Keratinocyte (primary cell): Measurements from ENCODE around the gene KLF7. TPM values are rescaled to one million over a fixed set of nuclear protein-coding genes. Genes with fewer than 3 reads are reported as not detected.

Source experiments
- DNase-seq: peaks from one replicate; pipeline ENCODE4 v3.0.0-alpha.2; 2011; ENCODE audit warnings: low read depth, missing footprints, low spot score
- FAIRE-seq: peaks from 2 replicates; lab custom pipeline; 2011; peaks lifted over from hg19 to GRCh38; lab: Jason Lieb, UNC
- H2AFZ ChIP-seq: 2 replicates; pipeline ENCODE4 v1.6.0; 2012; ENCODE audit warnings: low read length, control low read depth, inconsistent platforms; ENCODE audit not compliant: control insufficient read depth
- H3K27ac ChIP-seq: 2 replicates; pipeline ENCODE4 v1.5.1; 2011; ENCODE audit warnings: low read length; ENCODE audit not compliant: control insufficient read depth, insufficient read depth
- H3K27me3 ChIP-seq: 3 replicates; pipeline ENCODE4 v1.6.0; 2011; ENCODE audit warnings: low read length; ENCODE audit not compliant: control insufficient read depth, insufficient read depth; ENCODE audit errors: extremely low read depth
- H3K36me3 ChIP-seq, 2 experiments: 2 replicates in 1 of 2; 3 replicates in 1 of 2; pipeline ENCODE4 v1.5.1; 2011; ENCODE audit warnings: low read length in 2 of 2, mild to moderate bottlenecking in 1 of 2; ENCODE audit not compliant: control insufficient read depth in 2 of 2, insufficient read depth in 2 of 2; ENCODE audit errors: extremely low read depth in 1 of 2
- H3K4me1 ChIP-seq: 3 replicates; pipeline ENCODE4 v1.5.1; 2011; ENCODE audit warnings: low read length; ENCODE audit not compliant: control insufficient read depth, insufficient read depth; ENCODE audit errors: extremely low read depth
- H3K4me2 ChIP-seq: 3 replicates; pipeline ENCODE4 v1.6.0; 2011; ENCODE audit warnings: low read depth, low read length; ENCODE audit not compliant: control insufficient read depth, insufficient read depth; ENCODE audit errors: extremely low read depth
- H3K4me3 ChIP-seq, 3 experiments: fragments of 200-600 bp in 1 of 3; sonication (generic) in 1 of 3; 2 replicates in 2 of 3; 3 replicates in 1 of 3; pipeline ENCODE4 v1.5.1; 2011 to 2016; ENCODE audit warnings: low read length in 3 of 3, mild to moderate bottlenecking in 3 of 3, control low read depth in 2 of 3, inconsistent platforms in 1 of 3, low read depth in 1 of 3, mixed read lengths in 1 of 3, mixed run types in 1 of 3, moderate library complexity in 1 of 3; ENCODE audit not compliant: control insufficient read depth in 2 of 3, insufficient read depth in 2 of 3; ENCODE audit errors: extremely low read depth in 1 of 3
- H3K79me2 ChIP-seq: 2 replicates; pipeline ENCODE4 v1.6.0; 2012; ENCODE audit warnings: low read length; ENCODE audit not compliant: control insufficient read depth, insufficient read depth
- H3K9ac ChIP-seq: 3 replicates; pipeline ENCODE4 v1.6.0; 2011; ENCODE audit warnings: low read length; ENCODE audit not compliant: control insufficient read depth, insufficient read depth; ENCODE audit errors: extremely low read depth
- H3K9me1 ChIP-seq: 3 replicates; pipeline ENCODE4 v1.6.0; 2011; ENCODE audit warnings: low read length; ENCODE audit not compliant: control insufficient read depth, insufficient read depth; ENCODE audit errors: extremely low read depth
- H3K9me3 ChIP-seq: 2 replicates; pipeline ENCODE4 v1.5.1; 2012; ENCODE audit warnings: low read depth, low read length; ENCODE audit not compliant: control insufficient read depth
- H4K20me1 ChIP-seq: 3 replicates; pipeline ENCODE4 v1.6.0; 2011; ENCODE audit warnings: low read length; ENCODE audit not compliant: control insufficient read depth, insufficient read depth; ENCODE audit errors: extremely low read depth
- EZH2 ChIP-seq: IDR thresholded peaks from one replicate; pipeline ENCODE4 v1.6.1; 2012; ENCODE audit warnings: inconsistent platforms, mild to moderate bottlenecking, low read length, moderate library complexity
- dilution Hi-C: fragments of 300-500 bp; cut with MboI; formaldehyde crosslinking; loops from one replicate; pipeline ENCODE4 v1.7.0; 2020; ENCODE audit warnings: low sequenced_read_pairs; ENCODE audit not compliant: extremely low pct_ligation_motif_present
- polyA plus RNA-seq, 5 experiments: library from polyadenylated mRNA; depleted of rRNA in 3 of 5; stranded (reverse) in 3 of 5; stranded (forward) in 1 of 5; unstranded in 1 of 5; fragments of >200 nt; gene quantifications; 1 replicate in 1 of 5; 2 replicates in 3 of 5; 3 replicates in 1 of 5; pipeline versions ENCODE4 v1.2.1 to v1.2.3, GENCODE V29; 2011 to 2012; ENCODE audit warnings: missing spikeins in 2 of 5, low read depth in 1 of 5, low replicate concordance in 1 of 5
- TF ChIP-seq, protein P1 (sequence below), 3 experiments: IDR thresholded peaks in 1 of 3; conservative IDR thresholded peaks in 1 of 3; optimal IDR thresholded peaks in 1 of 3; 2 replicates in 2 of 3; 3 replicates in 1 of 3; pipeline versions ENCODE3 to v1.5.1; 2011; ENCODE audit warnings: low read length in 3 of 3, mild to moderate bottlenecking in 3 of 3, moderate library complexity in 2 of 3, control low read depth in 1 of 3, inconsistent platforms in 1 of 3; ENCODE audit not compliant: insufficient read depth in 2 of 3; ENCODE audit errors: extremely low read depth in 1 of 3

Gene KLF7
- polyA plus RNA-seq, 1 donor (not counting 4 experiments of a cell fraction or from before 2014, with no cell fraction given) = 44.7 TPM

DNA sequence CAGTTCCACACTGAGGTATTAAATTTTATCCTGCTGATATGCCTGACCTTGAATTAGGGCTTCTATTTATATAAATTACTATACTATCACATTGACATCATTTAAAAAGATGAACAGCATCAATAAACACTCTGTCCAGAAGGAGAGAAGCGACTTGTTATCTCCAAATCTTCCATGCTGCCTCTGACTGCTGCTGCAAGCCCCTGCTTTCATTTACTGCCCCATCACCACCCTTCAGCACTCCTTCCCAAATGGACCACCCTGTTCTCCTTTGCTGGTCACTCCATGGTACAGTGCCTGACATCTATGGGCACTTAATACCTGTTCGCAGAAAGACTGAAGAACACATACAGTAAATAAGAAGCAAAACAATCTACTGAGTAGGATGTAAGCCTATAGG lies 48.1 kb downstream of the KLF7 start:
- Histone ChIP-seq H3K4me1 (peaks cover 15% of the 10 kb centered on the region), H3K27ac (no peak overlapping the region), H3K36me3 (peaks cover 22 to 42% of the 10 kb centered on the region in 2 experiments), H4K20me1 (peaks cover 24% of the 10 kb centered on the region), H3K9ac (no peak overlapping the region), H3K4me3 (no peak overlapping the region), H2AFZ (no peak overlapping the region), H3K9me1 (peaks cover 5% of the 10 kb centered on the region), H3K79me2 (peaks cover 96% of the 10 kb centered on the region), H3K27me3 (no peaks in the 10 kb centered on the region), H3K4me2 (no peak overlapping the region), H3K9me3 (no peaks in the 10 kb centered on the region)
- TF ChIP-seq, protein P1, sequence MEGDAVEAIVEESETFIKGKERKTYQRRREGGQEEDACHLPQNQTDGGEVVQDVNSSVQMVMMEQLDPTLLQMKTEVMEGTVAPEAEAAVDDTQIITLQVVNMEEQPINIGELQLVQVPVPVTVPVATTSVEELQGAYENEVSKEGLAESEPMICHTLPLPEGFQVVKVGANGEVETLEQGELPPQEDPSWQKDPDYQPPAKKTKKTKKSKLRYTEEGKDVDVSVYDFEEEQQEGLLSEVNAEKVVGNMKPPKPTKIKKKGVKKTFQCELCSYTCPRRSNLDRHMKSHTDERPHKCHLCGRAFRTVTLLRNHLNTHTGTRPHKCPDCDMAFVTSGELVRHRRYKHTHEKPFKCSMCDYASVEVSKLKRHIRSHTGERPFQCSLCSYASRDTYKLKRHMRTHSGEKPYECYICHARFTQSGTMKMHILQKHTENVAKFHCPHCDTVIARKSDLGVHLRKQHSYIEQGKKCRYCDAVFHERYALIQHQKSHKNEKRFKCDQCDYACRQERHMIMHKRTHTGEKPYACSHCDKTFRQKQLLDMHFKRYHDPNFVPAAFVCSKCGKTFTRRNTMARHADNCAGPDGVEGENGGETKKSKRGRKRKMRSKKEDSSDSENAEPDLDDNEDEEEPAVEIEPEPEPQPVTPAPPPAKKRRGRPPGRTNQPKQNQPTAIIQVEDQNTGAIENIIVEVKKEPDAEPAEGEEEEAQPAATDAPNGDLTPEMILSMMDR (optimal IDR thresholded peaks at IDR 0.05 in 1 of 3, IDR thresholded peaks at IDR 0.05 in 1 of 3, conservative IDR thresholded peaks at IDR 0.05 in 1 of 3; ENCODE audit: extremely low read depth in 1 of 3, insufficient read depth in 2 of 3, low read length in 3 of 3) = no peak
- TF ChIP-seq EZH2 = no peak
- FAIRE-seq (no peak), DNase-seq (no peak)
- dilution Hi-C loops = no loop called here

- Histone ChIP-seq H3K4me3 (no peak overlapping the region), H3K27ac (no peak overlapping the region), H3K9me3 (no peaks in the 10 kb centered on the region), H3K9ac (no peak overlapping the region), H3K4me1 (no peaks in the 10 kb centered on the region), H4K20me1 (peaks cover 11% of the 10 kb centered on the region), H3K4me2 (no peak overlapping the region), H2AFZ (no peak overlapping the region), H3K27me3 (no peaks in the 10 kb centered on the region), H3K9me1 (peaks cover 5% of the 10 kb centered on the region), H3K36me3 (peaks cover 21 to 43% of the 10 kb centered on the region in 2 experiments), H3K79me2 (peaks cover 96% of the 10 kb centered on the region)
- TF ChIP-seq EZH2 = no peak
- TF ChIP-seq, protein P1 (optimal IDR thresholded peaks at IDR 0.05 in 1 of 3, IDR thresholded peaks at IDR 0.05 in 1 of 3, conservative IDR thresholded peaks at IDR 0.05 in 1 of 3; ENCODE audit: extremely low read depth in 1 of 3, insufficient read depth in 2 of 3, low read length in 3 of 3) = no peak
- dilution Hi-C loops = no loop called here
- DNase-seq = no peak
- FAIRE-seq = peak; percentile 41
Observed at GRCh38 chr2:207115715-207116364, 49.9 kb downstream of the KLF7 start.
